Measurements from ENCODE around the gene FAM110D. TPM values are rescaled to one million over a fixed set of nuclear protein-coding genes. Genes with fewer than 3 reads are reported as not detected.

Gene FAM110D
- total RNA-seq, 2 donors from 2014 or later: 3.1 to 4.6 TPM

- DNase-seq (no peak), ATAC-seq (no peak)
- Histone ChIP-seq H3K9me3 (no peaks in the 10 kb centered on the region), H3K27ac (no peak overlapping the region), H3K36me3 (replicated peaks in 1 of 2; ENCODE audit: insufficient read depth in 1 of 2, low read depth in 2 of 2) (peaks cover 0 to 3% of the 10 kb centered on the region in 2 donors), H3K4me1 (no peaks in the 10 kb centered on the region), H3K27me3 (no peaks in the 10 kb centered on the region), H3K4me3 (no peak overlapping the region)
- TF ChIP-seq POLR2A (IDR thresholded peaks at IDR 0.05): no peak
- TF ChIP-seq, protein P1, sequence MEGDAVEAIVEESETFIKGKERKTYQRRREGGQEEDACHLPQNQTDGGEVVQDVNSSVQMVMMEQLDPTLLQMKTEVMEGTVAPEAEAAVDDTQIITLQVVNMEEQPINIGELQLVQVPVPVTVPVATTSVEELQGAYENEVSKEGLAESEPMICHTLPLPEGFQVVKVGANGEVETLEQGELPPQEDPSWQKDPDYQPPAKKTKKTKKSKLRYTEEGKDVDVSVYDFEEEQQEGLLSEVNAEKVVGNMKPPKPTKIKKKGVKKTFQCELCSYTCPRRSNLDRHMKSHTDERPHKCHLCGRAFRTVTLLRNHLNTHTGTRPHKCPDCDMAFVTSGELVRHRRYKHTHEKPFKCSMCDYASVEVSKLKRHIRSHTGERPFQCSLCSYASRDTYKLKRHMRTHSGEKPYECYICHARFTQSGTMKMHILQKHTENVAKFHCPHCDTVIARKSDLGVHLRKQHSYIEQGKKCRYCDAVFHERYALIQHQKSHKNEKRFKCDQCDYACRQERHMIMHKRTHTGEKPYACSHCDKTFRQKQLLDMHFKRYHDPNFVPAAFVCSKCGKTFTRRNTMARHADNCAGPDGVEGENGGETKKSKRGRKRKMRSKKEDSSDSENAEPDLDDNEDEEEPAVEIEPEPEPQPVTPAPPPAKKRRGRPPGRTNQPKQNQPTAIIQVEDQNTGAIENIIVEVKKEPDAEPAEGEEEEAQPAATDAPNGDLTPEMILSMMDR (IDR thresholded peaks at IDR 0.05): no peak
- intact Hi-C loops (cut with DNase I): no loop called here
- 36 to 53% methylated on average over 3 of the region's 3 CpGs for WGBS, 2 donors
Observed at GRCh38 chr1:26191739-26192138, 32.9 kb downstream of the FAM110D start.

GRCh38 chr1:26195805-26196204 lies 36.9 kb downstream of the FAM110D start:
- TF ChIP-seq, protein P1 (IDR thresholded peaks at IDR 0.05): no peak
- no peak for TF ChIP-seq POLR2A (IDR thresholded peaks at IDR 0.05)
- intact Hi-C loops (cut with DNase I): no loop called here

DNA sequence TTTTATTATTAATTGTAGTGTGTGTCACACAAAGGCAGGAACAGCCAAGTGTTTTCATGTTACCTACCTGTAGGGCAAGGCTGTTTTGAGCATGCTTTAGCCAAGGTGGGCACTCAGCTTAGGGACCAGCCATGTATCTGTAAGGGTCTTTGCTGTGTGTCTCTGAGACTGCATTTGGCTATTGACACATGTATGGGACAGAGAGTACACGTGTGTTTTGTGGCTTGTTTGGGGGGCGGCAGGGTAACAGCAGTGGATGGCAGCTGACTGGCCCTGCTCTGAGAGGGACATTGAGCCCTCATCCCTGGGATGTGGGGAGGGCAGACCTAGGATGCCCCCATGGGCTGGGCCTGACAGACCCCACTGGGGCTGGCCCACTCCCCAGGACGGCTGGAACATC lies 38.4 kb downstream of the FAM110D start:
- intact Hi-C loops (cut with DNase I): no loop called here
- DNase-seq: no peak
- H3K27ac ChIP-seq: no peak overlapping the region
- no peaks in the 10 kb centered on the region for H3K9me3 ChIP-seq
- H3K4me1 ChIP-seq: no peaks in the 10 kb centered on the region
- TF ChIP-seq POLR2A (IDR thresholded peaks at IDR 0.05): no peak
- TF ChIP-seq, protein P1 (IDR thresholded peaks at IDR 0.05): no peak
- no peaks in the 10 kb centered on the region for H3K36me3 ChIP-seq (replicated peaks in 1 of 2; ENCODE audit: insufficient read depth in 1 of 2, low read depth in 2 of 2)
- no peak for ATAC-seq
- no peak overlapping the region for H3K4me3 ChIP-seq
- WGBS, 2 donors: 82 to 100% methylated on average over 2 to 3 of the region's 3 CpGs
- no peaks in the 10 kb centered on the region for H3K27me3 ChIP-seq

More at GRCh38 chr1:26195805-26196204, 36.9 kb downstream of the FAM110D start:
- Histone ChIP-seq H3K36me3 (replicated peaks in 1 of 2; ENCODE audit: insufficient read depth in 1 of 2, low read depth in 2 of 2) (no peaks in the 10 kb centered on the region), H3K27me3 (no peaks in the 10 kb centered on the region), H3K4me3 (no peak overlapping the region), H3K27ac (no peak overlapping the region), H3K9me3 (no peaks in the 10 kb centered on the region), H3K4me1 (no peaks in the 10 kb centered on the region)
- WGBS, 2 donors: 77 to 89% methylated on average over 3 of the region's 3 CpGs
- DNase-seq: no peak
- no peak for ATAC-seq

- Histone ChIP-seq H3K27me3 (no peaks in the 10 kb centered on the region), H3K4me3 (no peak overlapping the region), H3K9me3 (no peaks in the 10 kb centered on the region), H3K36me3 (replicated peaks in 1 of 2; ENCODE audit: insufficient read depth in 1 of 2, low read depth in 2 of 2) (no peaks in the 10 kb centered on the region), H3K27ac (no peak overlapping the region), H3K4me1 (no peaks in the 10 kb centered on the region)
- DNase-seq (no peak), ATAC-seq (no peak)
- no peak for TF ChIP-seq POLR2A (IDR thresholded peaks at IDR 0.05)
- TF ChIP-seq, protein P1 (IDR thresholded peaks at IDR 0.05): no peak
- intact Hi-C loops (cut with DNase I): no loop called here
- 67 to 79% methylated on average over 11 of the region's 11 CpGs for WGBS, 2 donors
Observed at GRCh38 chr1:26197813-26198212, 38.9 kb downstream of the FAM110D start.

- Histone ChIP-seq H3K27me3 (no peaks in the 10 kb centered on the region), H3K4me3 (no peak overlapping the region), H3K36me3 (replicated peaks in 1 of 2; ENCODE audit: insufficient read depth in 1 of 2, low read depth in 2 of 2) (no peaks in the 10 kb centered on the region), H3K9me3 (no peaks in the 10 kb centered on the region), H3K27ac (no peak overlapping the region), H3K4me1 (no peaks in the 10 kb centered on the region)
- no peak for DNase-seq
- WGBS, 2 donors: 86 to 88% methylated on average over 5 of the region's 5 CpGs
- no peak for ATAC-seq
- no peak for TF ChIP-seq POLR2A (IDR thresholded peaks at IDR 0.05)
- TF ChIP-seq, protein P1 (IDR thresholded peaks at IDR 0.05): no peak
- intact Hi-C loops (cut with DNase I): no loop called here
Observed at GRCh38 chr1:26200413-26200812, 41.5 kb downstream of the FAM110D start.
